Liver (tissue), 9 donors: ENCODE measurements around the gene SDF4. TPM values are rescaled to one million over a fixed set of nuclear protein-coding genes. Genes with fewer than 3 reads are reported as not detected.

Experiments
- DNase-seq: peaks from one replicate; pipeline ENCODE4 v3.0.0-alpha.2; 2017; ENCODE audit warnings: low spot score
- H3K27ac ChIP-seq, 2 donors: one replicate each; pipeline ENCODE4 v1.7.0; 2013; ENCODE audit warnings: inconsistent platforms in 2 of 2, low read length in 2 of 2, control low read depth in 1 of 2, low read depth in 1 of 2, mild to moderate bottlenecking in 1 of 2
- H3K27me3 ChIP-seq, 4 donors: one replicate each; pipeline versions ENCODE4 v1.6.1 to v1.7.0; 2013; ENCODE audit warnings: low read length in 3 of 4, inconsistent platforms in 1 of 4, mild to moderate bottlenecking in 1 of 4, moderate library complexity in 1 of 4; ENCODE audit not compliant: control insufficient read depth in 4 of 4, insufficient read depth in 4 of 4
- H3K36me3 ChIP-seq, 4 donors: one replicate each; pipeline versions ENCODE4 v1.6.1 to v1.7.0; 2013; ENCODE audit warnings: low read length in 3 of 4, mild to moderate bottlenecking in 3 of 4, low read depth in 1 of 4, moderate library complexity in 1 of 4; ENCODE audit not compliant: control insufficient read depth in 4 of 4, insufficient read depth in 3 of 4
- H3K4me1 ChIP-seq, 4 donors: one replicate each; pipeline versions ENCODE4 v1.6.1 to v1.7.0; 2013; ENCODE audit warnings: low read length in 3 of 4, mild to moderate bottlenecking in 3 of 4, moderate library complexity in 1 of 4; ENCODE audit not compliant: control insufficient read depth in 4 of 4, insufficient read depth in 4 of 4
- H3K4me3 ChIP-seq, 3 donors: one replicate each; pipeline versions ENCODE4 v1.6.1 to v1.7.0; 2013; ENCODE audit warnings: low read length in 3 of 3, control low read depth in 1 of 3, low read depth in 1 of 3, mild to moderate bottlenecking in 1 of 3
- H3K9ac ChIP-seq, 2 donors: one replicate each; pipeline ENCODE4 v1.7.0; 2013; ENCODE audit warnings: low read length in 2 of 2, mild to moderate bottlenecking in 2 of 2, moderate library complexity in 2 of 2, control low read depth in 1 of 2, low read depth in 1 of 2
- H3K9me3 ChIP-seq, 4 donors: one replicate each; pipeline versions ENCODE4 v1.6.1 to v1.7.0; 2013; ENCODE audit warnings: low read length in 3 of 4; ENCODE audit not compliant: control insufficient read depth in 4 of 4
- EGR1 ChIP-seq, 2 donors: IDR thresholded peaks; 2 replicates each; pipeline ENCODE4 v1.6.1; 2016 to 2018; ENCODE audit warnings: antibody characterized with exemption in 2 of 2, low read depth in 2 of 2
- FOXA1 ChIP-seq: IDR thresholded peaks from 2 replicates; pipeline ENCODE4 v1.6.1; 2016; ENCODE audit warnings: antibody characterized with exemption
- FOXA2 ChIP-seq: IDR thresholded peaks from 2 replicates; pipeline ENCODE4 v1.6.1; 2016; ENCODE audit warnings: antibody characterized with exemption
- GABPA ChIP-seq, 2 donors: IDR thresholded peaks in 1 of 2; conservative IDR thresholded peaks in 1 of 2; 2 replicates each; pipeline ENCODE4 v1.6.1; 2016; ENCODE audit warnings: antibody characterized with exemption in 2 of 2, mild to moderate bottlenecking in 1 of 2, moderate library complexity in 1 of 2
- HNF4G ChIP-seq: IDR thresholded peaks from 2 replicates; pipeline ENCODE4 v1.6.1; 2016; ENCODE audit warnings: antibody characterized with exemption
- JUND ChIP-seq, 2 donors: IDR thresholded peaks; 2 replicates each; pipeline ENCODE4 v1.6.1; 2016; ENCODE audit warnings: antibody characterized with exemption in 2 of 2
- NR2F2 ChIP-seq: IDR thresholded peaks from 2 replicates; pipeline ENCODE4 v1.6.1; 2016; ENCODE audit warnings: antibody characterized with exemption
- RAD21 ChIP-seq, 2 donors: IDR thresholded peaks; 2 replicates each; pipeline ENCODE4 v1.6.1; 2016; ENCODE audit warnings: antibody characterized with exemption in 2 of 2, mild to moderate bottlenecking in 2 of 2
- RXRA ChIP-seq, 2 donors: IDR thresholded peaks; 2 replicates each; pipeline ENCODE4 v1.6.1; 2017 to 2018; ENCODE audit warnings: antibody characterized with exemption in 2 of 2, mild to moderate bottlenecking in 1 of 2
- SP1 ChIP-seq: IDR thresholded peaks from 2 replicates; pipeline ENCODE4 v1.6.1; 2018; ENCODE audit warnings: antibody characterized with exemption, mild to moderate bottlenecking
- TAF1 ChIP-seq: conservative IDR thresholded peaks from 2 replicates; pipeline ENCODE4 v1.6.1; 2016; ENCODE audit warnings: antibody characterized with exemption, mild to moderate bottlenecking
- YY1 ChIP-seq: IDR thresholded peaks from 2 replicates; pipeline ENCODE4 v1.6.1; 2016; ENCODE audit warnings: antibody characterized with exemption, mild to moderate bottlenecking
- WGBS: extraction: QIAGEN DNeasy Blood & Tissue Kit; methylation state at CpG from one replicate; pipeline ENCODE4 v1.1.7; 2013; 5-methylcytosine and 5-hydroxymethylcytosine counted together
- polyA plus RNA-seq, 2 donors: library from polyadenylated mRNA; stranded (reverse) in 1 of 2; unstranded in 1 of 2; fragments of 200-250 nt in 1 of 2; fragments of >200 nt in 1 of 2; fragmentation: Nextera tagmentation in 1 of 2; extraction: Ambion mirVana in 1 of 2; gene quantifications; one replicate each; pipeline versions ENCODE4 v1.2.1 to v1.2.3, GENCODE V29; 2013 to 2015
- total RNA-seq, 2 donors: library from RNA; depleted of rRNA; stranded (reverse); fragments of >200 nt; gene quantifications; one replicate each; pipeline ENCODE4 v1.2.3, GENCODE V29; 2014
- TF ChIP-seq, protein P1 (sequence below): IDR thresholded peaks from 2 replicates; pipeline ENCODE4 v1.6.1; 2016; ENCODE audit warnings: antibody characterized with exemption, mild to moderate bottlenecking
- TF ChIP-seq, protein P2 (sequence below): IDR thresholded peaks from 2 replicates; pipeline ENCODE4 v1.6.1; 2016; ENCODE audit warnings: antibody characterized with exemption
- TF ChIP-seq, protein P3 (sequence below): IDR thresholded peaks from 2 replicates; pipeline ENCODE4 v1.6.1; 2016; ENCODE audit warnings: antibody characterized with exemption
- TF ChIP-seq, protein P4 (sequence below): IDR thresholded peaks from 2 replicates; pipeline ENCODE4 v1.6.1; 2016; ENCODE audit warnings: antibody characterized with exemption
- TF ChIP-seq, protein P5 (sequence below): fragments of 150-350 bp; IDR thresholded peaks from 2 replicates; pipeline ENCODE4 v1.5.1; 2017; ENCODE audit warnings: improper control_type of control experiment, low read depth, low read length; ENCODE audit not compliant: missing input control
- donor health status: healthy.
- donor health status: healthy.
- donor health status: healthy.
- donor health status: healthy.
- donor health status: healthy.

The SDF4 gene, protein sequence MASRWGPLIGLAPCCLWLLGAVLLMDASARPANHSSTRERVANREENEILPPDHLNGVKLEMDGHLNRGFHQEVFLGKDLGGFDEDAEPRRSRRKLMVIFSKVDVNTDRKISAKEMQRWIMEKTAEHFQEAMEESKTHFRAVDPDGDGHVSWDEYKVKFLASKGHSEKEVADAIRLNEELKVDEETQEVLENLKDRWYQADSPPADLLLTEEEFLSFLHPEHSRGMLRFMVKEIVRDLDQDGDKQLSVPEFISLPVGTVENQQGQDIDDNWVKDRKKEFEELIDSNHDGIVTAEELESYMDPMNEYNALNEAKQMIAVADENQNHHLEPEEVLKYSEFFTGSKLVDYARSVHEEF
- 10 to 100 TPM; 48.7 to 92.5 TPM for total RNA-seq
- polyA plus RNA-seq = 100 to 1,000 TPM in 1 of 2 donors, 10 to 100 TPM in 1; 59.3 to 180 TPM

DNA sequence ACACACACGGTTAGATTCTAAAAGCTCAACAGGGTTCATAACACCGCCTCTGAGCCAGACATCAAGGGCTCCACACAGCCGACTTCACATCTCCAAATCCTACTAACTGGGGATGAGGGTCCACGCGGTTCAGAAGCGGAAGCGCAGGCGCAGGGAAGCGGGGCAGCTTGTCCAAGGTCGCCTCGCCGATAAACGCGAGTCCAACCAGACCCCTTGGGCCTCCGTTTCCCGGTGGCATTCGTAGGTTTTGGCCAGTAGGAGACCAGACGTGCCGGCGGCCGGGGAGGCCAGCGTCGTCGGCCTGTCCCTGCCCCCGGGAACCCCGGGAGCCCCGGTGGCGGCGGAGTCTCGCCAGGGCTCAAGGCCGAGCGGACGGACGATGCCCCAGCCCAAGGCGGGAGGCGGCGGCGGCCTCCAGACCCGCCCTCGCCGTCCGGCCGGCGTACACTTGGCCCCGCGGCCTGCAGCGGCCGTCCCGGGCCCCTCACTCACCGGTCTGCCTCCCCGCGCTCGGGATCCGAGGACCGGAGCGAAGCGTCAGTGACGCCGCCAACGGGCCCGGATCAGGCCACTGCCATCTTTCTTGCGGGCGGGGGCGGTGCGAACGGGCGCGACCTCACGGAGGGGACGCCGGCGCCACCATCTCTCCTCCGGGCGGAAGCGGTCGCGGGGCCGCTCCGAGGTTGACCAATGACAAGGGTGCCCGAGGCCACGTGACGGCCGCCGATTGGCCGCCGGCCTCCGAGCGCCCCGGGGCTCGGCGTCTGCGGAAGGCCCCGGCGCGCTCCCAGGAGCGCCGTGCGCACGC lies at the start of gene SDF4:
SDF4 (minus strand) TSS at position 602 of the 808 bp plus-strand sequence. CDS start 3,229 bp downstream, outside the sequence.
- H3K9ac ChIP-seq = peak within 1 kb of the TSS; percentile 87 to 99
- WGBS = under 1% methylated on average over 99 of the region's 99 CpGs
- DNase-seq = peak; percentile 94
- TF ChIP-seq RAD21 (IDR thresholded peaks at IDR 0.05) = peak in 1 of 2 donors; percentile 26
- TF ChIP-seq SP1 = peak; percentile 28
- TF ChIP-seq EGR1 (IDR thresholded peaks at IDR 0.05; ENCODE audit: low read depth in 2 of 2) = no peak
- peak in 1 of 2 donors; percentile 55 for TF ChIP-seq GABPA (IDR thresholded peaks at IDR 0.05 in 1 of 2, conservative IDR thresholded peaks at IDR 0.05 in 1 of 2)
- peak; percentile 98 for TF ChIP-seq YY1
- H3K36me3 ChIP-seq = peaks cover 7 to 16% (median 9%) of the 10 kb centered on the region in 4 donors
- H3K4me1 ChIP-seq = peaks cover 14 to 27% (median 23%) of the 10 kb centered on the region in 4 donors
- H3K27ac ChIP-seq = peak within 1 kb of the TSS; percentile 71 to 88
- H3K9me3 ChIP-seq = no peaks in the 10 kb centered on the region
- H3K27me3 ChIP-seq = no peaks in the 10 kb centered on the region
- peak within 1 kb of the TSS; percentile 72 to 99 (median 92) for H3K4me3 ChIP-seq

DNA sequence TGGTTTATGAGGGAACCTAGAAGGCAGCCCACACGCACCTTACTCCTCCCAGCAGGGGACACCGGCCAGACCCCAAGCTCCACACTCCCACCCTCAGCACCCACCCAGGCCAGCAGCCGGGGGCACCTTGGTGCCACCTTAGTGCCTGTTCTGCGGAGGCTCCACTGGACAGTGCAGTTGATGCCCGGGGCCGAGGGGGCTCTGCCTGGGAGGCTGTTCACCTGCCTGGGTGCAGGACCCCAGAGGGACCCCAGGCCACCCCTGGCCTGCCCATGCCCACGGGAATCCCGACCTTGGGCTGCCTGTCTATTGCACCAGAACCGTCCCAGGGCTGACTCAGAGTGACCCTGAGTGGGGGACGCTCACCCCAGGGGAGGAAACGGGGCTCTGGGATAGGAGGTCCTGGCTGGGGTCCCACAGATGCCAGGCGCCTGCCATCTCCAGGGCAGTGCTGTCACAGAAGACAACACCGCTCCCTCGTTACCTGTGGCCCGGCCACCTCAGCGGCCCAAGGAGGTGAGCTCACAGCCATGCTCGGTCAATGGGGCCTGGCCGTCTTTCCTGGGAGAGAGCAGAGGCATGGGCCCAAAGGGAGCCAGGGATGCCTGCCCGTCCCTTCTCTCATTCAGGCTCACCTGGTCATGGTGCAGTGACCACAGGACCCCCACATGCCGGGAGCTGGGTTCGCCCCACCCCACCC lies 49.1 kb upstream of the SDF4 start:
- H3K27ac ChIP-seq = peak overlapping the region; percentile 38 to 71
- H3K4me3 ChIP-seq = no peak overlapping the region
- 80% methylated on average over 21 of the region's 21 CpGs for WGBS
- no peaks in the 10 kb centered on the region for H3K36me3 ChIP-seq
- no peak for TF ChIP-seq GABPA (IDR thresholded peaks at IDR 0.05 in 1 of 2, conservative IDR thresholded peaks at IDR 0.05 in 1 of 2)
- no peak for TF ChIP-seq EGR1 (IDR thresholded peaks at IDR 0.05; ENCODE audit: low read depth in 2 of 2)
- no peak for TF ChIP-seq NR2F2
- TF ChIP-seq RXRA (IDR thresholded peaks at IDR 0.05) = no peak
- no peak for TF ChIP-seq YY1
- TF ChIP-seq, protein P1, sequence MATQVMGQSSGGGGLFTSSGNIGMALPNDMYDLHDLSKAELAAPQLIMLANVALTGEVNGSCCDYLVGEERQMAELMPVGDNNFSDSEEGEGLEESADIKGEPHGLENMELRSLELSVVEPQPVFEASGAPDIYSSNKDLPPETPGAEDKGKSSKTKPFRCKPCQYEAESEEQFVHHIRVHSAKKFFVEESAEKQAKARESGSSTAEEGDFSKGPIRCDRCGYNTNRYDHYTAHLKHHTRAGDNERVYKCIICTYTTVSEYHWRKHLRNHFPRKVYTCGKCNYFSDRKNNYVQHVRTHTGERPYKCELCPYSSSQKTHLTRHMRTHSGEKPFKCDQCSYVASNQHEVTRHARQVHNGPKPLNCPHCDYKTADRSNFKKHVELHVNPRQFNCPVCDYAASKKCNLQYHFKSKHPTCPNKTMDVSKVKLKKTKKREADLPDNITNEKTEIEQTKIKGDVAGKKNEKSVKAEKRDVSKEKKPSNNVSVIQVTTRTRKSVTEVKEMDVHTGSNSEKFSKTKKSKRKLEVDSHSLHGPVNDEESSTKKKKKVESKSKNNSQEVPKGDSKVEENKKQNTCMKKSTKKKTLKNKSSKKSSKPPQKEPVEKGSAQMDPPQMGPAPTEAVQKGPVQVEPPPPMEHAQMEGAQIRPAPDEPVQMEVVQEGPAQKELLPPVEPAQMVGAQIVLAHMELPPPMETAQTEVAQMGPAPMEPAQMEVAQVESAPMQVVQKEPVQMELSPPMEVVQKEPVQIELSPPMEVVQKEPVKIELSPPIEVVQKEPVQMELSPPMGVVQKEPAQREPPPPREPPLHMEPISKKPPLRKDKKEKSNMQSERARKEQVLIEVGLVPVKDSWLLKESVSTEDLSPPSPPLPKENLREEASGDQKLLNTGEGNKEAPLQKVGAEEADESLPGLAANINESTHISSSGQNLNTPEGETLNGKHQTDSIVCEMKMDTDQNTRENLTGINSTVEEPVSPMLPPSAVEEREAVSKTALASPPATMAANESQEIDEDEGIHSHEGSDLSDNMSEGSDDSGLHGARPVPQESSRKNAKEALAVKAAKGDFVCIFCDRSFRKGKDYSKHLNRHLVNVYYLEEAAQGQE = no peak
- TF ChIP-seq, protein P2, sequence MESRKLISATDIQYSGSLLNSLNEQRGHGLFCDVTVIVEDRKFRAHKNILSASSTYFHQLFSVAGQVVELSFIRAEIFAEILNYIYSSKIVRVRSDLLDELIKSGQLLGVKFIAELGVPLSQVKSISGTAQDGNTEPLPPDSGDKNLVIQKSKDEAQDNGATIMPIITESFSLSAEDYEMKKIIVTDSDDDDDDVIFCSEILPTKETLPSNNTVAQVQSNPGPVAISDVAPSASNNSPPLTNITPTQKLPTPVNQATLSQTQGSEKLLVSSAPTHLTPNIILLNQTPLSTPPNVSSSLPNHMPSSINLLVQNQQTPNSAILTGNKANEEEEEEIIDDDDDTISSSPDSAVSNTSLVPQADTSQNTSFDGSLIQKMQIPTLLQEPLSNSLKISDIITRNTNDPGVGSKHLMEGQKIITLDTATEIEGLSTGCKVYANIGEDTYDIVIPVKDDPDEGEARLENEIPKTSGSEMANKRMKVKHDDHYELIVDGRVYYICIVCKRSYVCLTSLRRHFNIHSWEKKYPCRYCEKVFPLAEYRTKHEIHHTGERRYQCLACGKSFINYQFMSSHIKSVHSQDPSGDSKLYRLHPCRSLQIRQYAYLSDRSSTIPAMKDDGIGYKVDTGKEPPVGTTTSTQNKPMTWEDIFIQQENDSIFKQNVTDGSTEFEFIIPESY = no peak
- TF ChIP-seq, protein P3, sequence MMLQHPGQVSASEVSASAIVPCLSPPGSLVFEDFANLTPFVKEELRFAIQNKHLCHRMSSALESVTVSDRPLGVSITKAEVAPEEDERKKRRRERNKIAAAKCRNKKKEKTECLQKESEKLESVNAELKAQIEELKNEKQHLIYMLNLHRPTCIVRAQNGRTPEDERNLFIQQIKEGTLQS = no peak
- TF ChIP-seq TAF1 = no peak
- TF ChIP-seq RAD21 (IDR thresholded peaks at IDR 0.05) = no peak
- no peak for TF ChIP-seq SP1
- no peak for TF ChIP-seq FOXA2
- no peak for TF ChIP-seq HNF4G
- TF ChIP-seq, protein P4, sequence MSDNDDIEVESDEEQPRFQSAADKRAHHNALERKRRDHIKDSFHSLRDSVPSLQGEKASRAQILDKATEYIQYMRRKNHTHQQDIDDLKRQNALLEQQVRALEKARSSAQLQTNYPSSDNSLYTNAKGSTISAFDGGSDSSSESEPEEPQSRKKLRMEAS = no peak
- no peak for TF ChIP-seq JUND (IDR thresholded peaks at IDR 0.05)
- TF ChIP-seq, protein P5, sequence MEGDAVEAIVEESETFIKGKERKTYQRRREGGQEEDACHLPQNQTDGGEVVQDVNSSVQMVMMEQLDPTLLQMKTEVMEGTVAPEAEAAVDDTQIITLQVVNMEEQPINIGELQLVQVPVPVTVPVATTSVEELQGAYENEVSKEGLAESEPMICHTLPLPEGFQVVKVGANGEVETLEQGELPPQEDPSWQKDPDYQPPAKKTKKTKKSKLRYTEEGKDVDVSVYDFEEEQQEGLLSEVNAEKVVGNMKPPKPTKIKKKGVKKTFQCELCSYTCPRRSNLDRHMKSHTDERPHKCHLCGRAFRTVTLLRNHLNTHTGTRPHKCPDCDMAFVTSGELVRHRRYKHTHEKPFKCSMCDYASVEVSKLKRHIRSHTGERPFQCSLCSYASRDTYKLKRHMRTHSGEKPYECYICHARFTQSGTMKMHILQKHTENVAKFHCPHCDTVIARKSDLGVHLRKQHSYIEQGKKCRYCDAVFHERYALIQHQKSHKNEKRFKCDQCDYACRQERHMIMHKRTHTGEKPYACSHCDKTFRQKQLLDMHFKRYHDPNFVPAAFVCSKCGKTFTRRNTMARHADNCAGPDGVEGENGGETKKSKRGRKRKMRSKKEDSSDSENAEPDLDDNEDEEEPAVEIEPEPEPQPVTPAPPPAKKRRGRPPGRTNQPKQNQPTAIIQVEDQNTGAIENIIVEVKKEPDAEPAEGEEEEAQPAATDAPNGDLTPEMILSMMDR = no peak
- TF ChIP-seq FOXA1 = no peak
- no peaks in the 10 kb centered on the region for H3K27me3 ChIP-seq
- no peak overlapping the region for H3K9ac ChIP-seq
- H3K4me1 ChIP-seq = peaks cover 9 to 19% (median 16%) of the 10 kb centered on the region in 4 donors
- DNase-seq = no peak
- no peaks in the 10 kb centered on the region for H3K9me3 ChIP-seq
